Measurements from ENCODE around the gene KAZN. TPM values are rescaled to one million over a fixed set of nuclear protein-coding genes. Genes with fewer than 3 reads are reported as not detected.

Gene KAZN
- polyA plus RNA-seq, 4 donors, result 3.0 to 39.5 (median 4.4) TPM

GRCh38 chr1:14777516-14778506, 179.3 kb downstream of the KAZN start:
- no peak for FAIRE-seq
- Histone ChIP-seq H3K27me3 (ENCODE audit: control insufficient read depth in 3 of 3, insufficient read depth in 3 of 3, low read length in 3 of 3) (no peaks in the 10 kb centered on the region), H3K4me3 (ENCODE audit: low read depth in 1 of 3, low read length in 3 of 3) (no peak overlapping the region), H3K4me1 (ENCODE audit: control insufficient read depth in 3 of 3, insufficient read depth in 2 of 3, low read depth in 1 of 3, low read length in 2 of 3) (peaks cover 0 to 1% (median 0%) of the 10 kb centered on the region in 3 donors), H3K9me3 (ENCODE audit: control insufficient read depth in 2 of 2, insufficient read depth in 1 of 2, low read depth in 1 of 2, low read length in 1 of 2) (peaks cover 0 to 2% of the 10 kb centered on the region in 2 donors), H3K36me3 (ENCODE audit: control insufficient read depth in 3 of 3, insufficient read depth in 2 of 3, low read depth in 1 of 3, low read length in 3 of 3) (no peaks in the 10 kb centered on the region), H3K27ac (ENCODE audit: low read depth in 1 of 3, low read length in 2 of 3) (no peak overlapping the region)
- WGBS, 3 donors, result 56 to 79% (median 63%) methylated on average over 11 of the region's 11 CpGs
- no peak for DNase-seq

GRCh38 chr1:14778541-14778897, 180.0 kb downstream of the KAZN start:
- Histone ChIP-seq H3K4me1 (ENCODE audit: control insufficient read depth in 3 of 3, insufficient read depth in 2 of 3, low read depth in 1 of 3, low read length in 2 of 3) (peaks cover 0 to 7% (median 0%) of the 10 kb centered on the region in 3 donors), H3K27ac (ENCODE audit: low read depth in 1 of 3, low read length in 2 of 3) (no peak overlapping the region), H3K4me3 (ENCODE audit: low read depth in 1 of 3, low read length in 3 of 3) (no peak overlapping the region), H3K9me3 (ENCODE audit: control insufficient read depth in 2 of 2, insufficient read depth in 1 of 2, low read depth in 1 of 2, low read length in 1 of 2) (peaks cover 0 to 2% of the 10 kb centered on the region in 2 donors), H3K36me3 (ENCODE audit: control insufficient read depth in 3 of 3, insufficient read depth in 2 of 3, low read depth in 1 of 3, low read length in 3 of 3) (no peaks in the 10 kb centered on the region), H3K27me3 (ENCODE audit: control insufficient read depth in 3 of 3, insufficient read depth in 3 of 3, low read length in 3 of 3) (no peaks in the 10 kb centered on the region)
- 70 to 89% (median 77%) methylated on average over 3 of the region's 3 CpGs for WGBS, 3 donors
- DNase-seq (no peak), FAIRE-seq (no peak)

GRCh38 chr1:14778898-14779865, 180.7 kb downstream of the KAZN start:
- Histone ChIP-seq H3K36me3 (ENCODE audit: control insufficient read depth in 3 of 3, insufficient read depth in 2 of 3, low read depth in 1 of 3, low read length in 3 of 3) (no peaks in the 10 kb centered on the region), H3K27ac (ENCODE audit: low read depth in 1 of 3, low read length in 2 of 3) (no peak overlapping the region), H3K27me3 (ENCODE audit: control insufficient read depth in 3 of 3, insufficient read depth in 3 of 3, low read length in 3 of 3) (no peaks in the 10 kb centered on the region), H3K4me1 (ENCODE audit: control insufficient read depth in 3 of 3, insufficient read depth in 2 of 3, low read depth in 1 of 3, low read length in 2 of 3) (peaks cover 0 to 7% (median 0%) of the 10 kb centered on the region in 3 donors), H3K9me3 (ENCODE audit: control insufficient read depth in 2 of 2, insufficient read depth in 1 of 2, low read depth in 1 of 2, low read length in 1 of 2) (peaks cover 0 to 2% of the 10 kb centered on the region in 2 donors), H3K4me3 (ENCODE audit: low read depth in 1 of 3, low read length in 3 of 3) (no peak overlapping the region)
- FAIRE-seq (no peak), DNase-seq (peak; percentile 30 to 58)
- WGBS, 3 donors, result 64 to 69% (median 66%) methylated on average over 12 of the region's 12 CpGs

- no peak for DNase-seq
- Histone ChIP-seq H3K9me3 (ENCODE audit: control insufficient read depth in 2 of 2, insufficient read depth in 1 of 2, low read depth in 1 of 2, low read length in 1 of 2) (no peaks in the 10 kb centered on the region), H3K27ac (ENCODE audit: low read depth in 1 of 3, low read length in 2 of 3) (no peak overlapping the region), H3K4me3 (ENCODE audit: low read depth in 1 of 3, low read length in 3 of 3) (no peak overlapping the region), H3K36me3 (ENCODE audit: control insufficient read depth in 3 of 3, insufficient read depth in 2 of 3, low read depth in 1 of 3, low read length in 3 of 3) (no peaks in the 10 kb centered on the region), H3K4me1 (ENCODE audit: control insufficient read depth in 3 of 3, insufficient read depth in 2 of 3, low read depth in 1 of 3, low read length in 2 of 3) (peaks cover 0 to 8% (median 0%) of the 10 kb centered on the region in 3 donors), H3K27me3 (ENCODE audit: control insufficient read depth in 3 of 3, insufficient read depth in 3 of 3, low read length in 3 of 3) (no peaks in the 10 kb centered on the region)
- FAIRE-seq, result no peak
- 74 to 84% (median 77%) methylated on average over 2 of the region's 2 CpGs for WGBS, 3 donors
Observed at GRCh38 chr1:14780271-14780670, 181.8 kb downstream of the KAZN start.

- H3K27ac ChIP-seq (ENCODE audit: low read depth in 1 of 3, low read length in 2 of 3), result no peak overlapping the region
- no peaks in the 10 kb centered on the region for H3K27me3 ChIP-seq (ENCODE audit: control insufficient read depth in 3 of 3, insufficient read depth in 3 of 3, low read length in 3 of 3)
- no peaks in the 10 kb centered on the region for H3K36me3 ChIP-seq (ENCODE audit: control insufficient read depth in 3 of 3, insufficient read depth in 2 of 3, low read depth in 1 of 3, low read length in 3 of 3)
- peaks cover 0 to 22% (median 0%) of the 10 kb centered on the region in 3 donors for H3K4me1 ChIP-seq (ENCODE audit: control insufficient read depth in 3 of 3, insufficient read depth in 2 of 3, low read depth in 1 of 3, low read length in 2 of 3)
- FAIRE-seq (no peak), DNase-seq (no peak)
- WGBS, 3 donors, result 89 to 96% (median 93%) methylated on average over 5 of the region's 5 CpGs
- H3K9me3 ChIP-seq (ENCODE audit: control insufficient read depth in 2 of 2, insufficient read depth in 1 of 2, low read depth in 1 of 2, low read length in 1 of 2), result no peaks in the 10 kb centered on the region
- no peak overlapping the region for H3K4me3 ChIP-seq (ENCODE audit: low read depth in 1 of 3, low read length in 3 of 3)
Observed at GRCh38 chr1:14781811-14782210, 183.3 kb downstream of the KAZN start.

GRCh38 chr1:14782741-14783591, 184.5 kb downstream of the KAZN start:
- FAIRE-seq, result no peak

GRCh38 chr1:14783592-14783886, 185.1 kb downstream of the KAZN start:
- H3K9me3 ChIP-seq (ENCODE audit: control insufficient read depth in 2 of 2, insufficient read depth in 1 of 2, low read depth in 1 of 2, low read length in 1 of 2), result no peaks in the 10 kb centered on the region
- H3K4me3 ChIP-seq (ENCODE audit: low read depth in 1 of 3, low read length in 3 of 3), result no peak overlapping the region
- H3K36me3 ChIP-seq (ENCODE audit: control insufficient read depth in 3 of 3, insufficient read depth in 2 of 3, low read depth in 1 of 3, low read length in 3 of 3), result no peaks in the 10 kb centered on the region
- no peaks in the 10 kb centered on the region for H3K27me3 ChIP-seq (ENCODE audit: control insufficient read depth in 3 of 3, insufficient read depth in 3 of 3, low read length in 3 of 3)
- no peak for FAIRE-seq
- no peak for DNase-seq
- peaks cover 0 to 39% (median 0%) of the 10 kb centered on the region in 3 donors for H3K4me1 ChIP-seq (ENCODE audit: control insufficient read depth in 3 of 3, insufficient read depth in 2 of 3, low read depth in 1 of 3, low read length in 2 of 3)
- H3K27ac ChIP-seq (ENCODE audit: low read depth in 1 of 3, low read length in 2 of 3), result no peak overlapping the region
- WGBS, 3 donors, result 90 to 94% (median 90%) methylated on average over 7 of the region's 7 CpGs

More at GRCh38 chr1:14782741-14783591, 184.5 kb downstream of the KAZN start:
- 67 to 81% (median 73%) methylated on average over 8 of the region's 8 CpGs for WGBS, 3 donors
- no peak for DNase-seq
- Histone ChIP-seq H3K27ac (ENCODE audit: low read depth in 1 of 3, low read length in 2 of 3) (no peak overlapping the region), H3K4me3 (ENCODE audit: low read depth in 1 of 3, low read length in 3 of 3) (no peak overlapping the region), H3K27me3 (ENCODE audit: control insufficient read depth in 3 of 3, insufficient read depth in 3 of 3, low read length in 3 of 3) (no peaks in the 10 kb centered on the region), H3K4me1 (ENCODE audit: control insufficient read depth in 3 of 3, insufficient read depth in 2 of 3, low read depth in 1 of 3, low read length in 2 of 3) (peaks cover 0 to 33% (median 0%) of the 10 kb centered on the region in 3 donors), H3K9me3 (ENCODE audit: control insufficient read depth in 2 of 2, insufficient read depth in 1 of 2, low read depth in 1 of 2, low read length in 1 of 2) (no peaks in the 10 kb centered on the region), H3K36me3 (ENCODE audit: control insufficient read depth in 3 of 3, insufficient read depth in 2 of 3, low read depth in 1 of 3, low read length in 3 of 3) (no peaks in the 10 kb centered on the region)

All from small intestine (tissue), 7 donors.